ENCODE results near the gene A3GALT2. TPM values are rescaled to one million over a fixed set of nuclear protein-coding genes. Genes with fewer than 3 reads are reported as not detected.

The A3GALT2 gene
- polyA plus RNA-seq, 2 of the 4 experiments (the other 2 are of a cell fraction) = not detected

DNA sequence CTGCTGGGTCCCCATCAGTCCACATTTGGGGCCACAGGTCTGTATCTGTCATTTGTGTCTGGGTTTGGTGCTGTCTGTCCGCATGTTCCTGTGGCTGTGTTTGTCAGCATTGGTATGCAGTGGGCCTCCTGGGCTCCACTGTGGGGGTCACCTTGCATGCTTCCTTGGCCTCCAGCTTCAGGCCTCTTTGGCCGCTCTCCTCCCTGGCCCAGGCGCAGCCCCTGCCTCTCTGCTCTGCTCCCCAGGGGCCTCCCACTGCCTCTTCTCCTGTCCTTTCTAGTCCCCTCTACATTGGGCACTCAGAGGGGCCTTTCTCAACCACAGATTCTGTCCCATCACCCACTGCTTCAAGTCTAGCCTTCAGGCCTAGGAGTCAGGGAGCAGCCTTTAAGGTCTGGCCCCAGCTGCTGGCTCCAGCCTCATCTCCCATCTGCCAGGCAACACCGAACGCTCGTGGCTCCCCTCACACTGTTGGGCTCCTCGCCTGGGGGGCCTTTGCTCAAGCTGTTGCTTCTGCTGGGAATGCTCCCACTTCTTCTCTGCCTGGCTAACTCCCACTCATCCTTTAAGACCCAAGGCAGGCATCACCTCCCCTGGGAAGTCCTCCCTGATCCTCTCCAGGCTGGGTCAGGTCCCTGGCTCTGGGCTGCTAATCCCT, 50.0 kb downstream of the A3GALT2 start:
- POLR2A ChIA-PET = no interaction called here
- no peak for FAIRE-seq
- Histone ChIP-seq H3K9me3 (no peaks in the 10 kb centered on the region), H3K4me3 (no peak overlapping the region), H3K27ac (no peak overlapping the region), H3K4me1 (no peaks in the 10 kb centered on the region), H3K4me2 (no peak overlapping the region)
- WGBS (ENCODE audit: missing lambda C conversion rate) = 89% methylated on average over 7 of the region's 7 CpGs
- TF ChIP-seq ZNF302 (CRISPR knock-in tag; IDR thresholded peaks at IDR 0.05) (no peak), MYC (IDR thresholded peaks at IDR 0.05; ENCODE audit: borderline replicate concordance, low read length) (no peak), MAZ (IDR thresholded peaks at IDR 0.05; ENCODE audit: borderline replicate concordance, low read depth, low read length) (no peak), CHD4 (IDR thresholded peaks at IDR 0.05; ENCODE audit: borderline replicate concordance) (no peak), FOSL2 (IDR thresholded peaks at IDR 0.05) (no peak), FOSL2 (CRISPR knock-in tag; IDR thresholded peaks at IDR 0.05) (no peak), NPAS2 (CRISPR knock-in tag; IDR thresholded peaks at IDR 0.05; ENCODE audit: borderline replicate concordance) (no peak), HOXB5 (CRISPR knock-in tag; IDR thresholded peaks at IDR 0.05) (no peak), EHMT2 (IDR thresholded peaks at IDR 0.05; ENCODE audit: low read depth) (no peak), RARB (CRISPR knock-in tag; IDR thresholded peaks at IDR 0.05) (no peak), ZSCAN20 (CRISPR knock-in tag; IDR thresholded peaks at IDR 0.05) (no peak), RCOR1 (IDR thresholded peaks at IDR 0.05; ENCODE audit: low read depth, low read length) (no peak), EHF (CRISPR knock-in tag; IDR thresholded peaks at IDR 0.05) (no peak)
- TF ChIP-seq, protein P1, sequence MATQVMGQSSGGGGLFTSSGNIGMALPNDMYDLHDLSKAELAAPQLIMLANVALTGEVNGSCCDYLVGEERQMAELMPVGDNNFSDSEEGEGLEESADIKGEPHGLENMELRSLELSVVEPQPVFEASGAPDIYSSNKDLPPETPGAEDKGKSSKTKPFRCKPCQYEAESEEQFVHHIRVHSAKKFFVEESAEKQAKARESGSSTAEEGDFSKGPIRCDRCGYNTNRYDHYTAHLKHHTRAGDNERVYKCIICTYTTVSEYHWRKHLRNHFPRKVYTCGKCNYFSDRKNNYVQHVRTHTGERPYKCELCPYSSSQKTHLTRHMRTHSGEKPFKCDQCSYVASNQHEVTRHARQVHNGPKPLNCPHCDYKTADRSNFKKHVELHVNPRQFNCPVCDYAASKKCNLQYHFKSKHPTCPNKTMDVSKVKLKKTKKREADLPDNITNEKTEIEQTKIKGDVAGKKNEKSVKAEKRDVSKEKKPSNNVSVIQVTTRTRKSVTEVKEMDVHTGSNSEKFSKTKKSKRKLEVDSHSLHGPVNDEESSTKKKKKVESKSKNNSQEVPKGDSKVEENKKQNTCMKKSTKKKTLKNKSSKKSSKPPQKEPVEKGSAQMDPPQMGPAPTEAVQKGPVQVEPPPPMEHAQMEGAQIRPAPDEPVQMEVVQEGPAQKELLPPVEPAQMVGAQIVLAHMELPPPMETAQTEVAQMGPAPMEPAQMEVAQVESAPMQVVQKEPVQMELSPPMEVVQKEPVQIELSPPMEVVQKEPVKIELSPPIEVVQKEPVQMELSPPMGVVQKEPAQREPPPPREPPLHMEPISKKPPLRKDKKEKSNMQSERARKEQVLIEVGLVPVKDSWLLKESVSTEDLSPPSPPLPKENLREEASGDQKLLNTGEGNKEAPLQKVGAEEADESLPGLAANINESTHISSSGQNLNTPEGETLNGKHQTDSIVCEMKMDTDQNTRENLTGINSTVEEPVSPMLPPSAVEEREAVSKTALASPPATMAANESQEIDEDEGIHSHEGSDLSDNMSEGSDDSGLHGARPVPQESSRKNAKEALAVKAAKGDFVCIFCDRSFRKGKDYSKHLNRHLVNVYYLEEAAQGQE (IDR thresholded peaks at IDR 0.05) = no peak
- TF ChIP-seq, protein P2, sequence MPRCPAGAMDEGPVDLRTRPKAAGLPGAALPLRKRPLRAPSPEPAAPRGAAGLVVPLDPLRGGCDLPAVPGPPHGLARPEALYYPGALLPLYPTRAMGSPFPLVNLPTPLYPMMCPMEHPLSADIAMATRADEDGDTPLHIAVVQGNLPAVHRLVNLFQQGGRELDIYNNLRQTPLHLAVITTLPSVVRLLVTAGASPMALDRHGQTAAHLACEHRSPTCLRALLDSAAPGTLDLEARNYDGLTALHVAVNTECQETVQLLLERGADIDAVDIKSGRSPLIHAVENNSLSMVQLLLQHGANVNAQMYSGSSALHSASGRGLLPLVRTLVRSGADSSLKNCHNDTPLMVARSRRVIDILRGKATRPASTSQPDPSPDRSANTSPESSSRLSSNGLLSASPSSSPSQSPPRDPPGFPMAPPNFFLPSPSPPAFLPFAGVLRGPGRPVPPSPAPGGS (IDR thresholded peaks at IDR 0.05) = no peak
- ATAC-seq = no peak
- DNase-seq (ENCODE audit: low read depth in 1 of 2, low spot score in 1 of 2) = no peak
- CTCF ChIA-PET = interaction anchor here (2.3 kb wide), 1 partner anchor 25 kb away, joined by 8 read pairs; no protein-coding TSS in a partner anchor

DNA sequence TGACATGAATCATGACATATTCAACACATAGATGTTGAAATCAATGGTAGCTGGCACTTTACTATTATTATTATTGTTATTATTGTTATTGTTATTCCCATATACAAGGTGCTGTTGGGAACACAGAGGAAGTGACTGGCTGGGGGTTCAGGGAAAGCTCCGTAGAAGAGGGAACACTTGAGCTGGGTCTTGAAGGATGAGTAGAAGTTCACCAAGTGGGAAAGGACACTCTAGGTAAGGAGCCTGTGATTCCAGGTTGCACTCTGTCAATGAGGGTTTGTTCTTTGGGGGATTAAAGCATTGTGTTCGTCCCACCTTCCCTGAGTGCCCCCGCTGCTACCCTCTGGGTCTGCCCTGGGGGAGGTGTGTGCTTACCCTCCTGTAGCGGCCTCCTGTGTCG, 50.5 kb downstream of the A3GALT2 start:
- POLR2A ChIA-PET = no interaction called here
- CTCF ChIA-PET = interaction anchor here (2.3 kb wide), 1 partner anchor 25 kb away, joined by 8 read pairs; no protein-coding TSS in a partner anchor
- 91% methylated on average over 3 of the region's 5 CpGs for WGBS (ENCODE audit: missing lambda C conversion rate)
- no peaks in the 10 kb centered on the region for H3K9me3 ChIP-seq
- DNase-seq (ENCODE audit: low read depth in 1 of 2, low spot score in 1 of 2) (no peak), ATAC-seq (no peak), FAIRE-seq (no peak)
- TF ChIP-seq, protein P2 (IDR thresholded peaks at IDR 0.05) = no peak
- TF ChIP-seq POLR2AphosphoS2 (conservative IDR thresholded peaks at IDR 0.05; ENCODE audit: low read length) (no peak), CBX8 (IDR thresholded peaks at IDR 0.05) (no peak), FOSB (CRISPR knock-in tag; IDR thresholded peaks at IDR 0.05) (no peak), ZNF302 (CRISPR knock-in tag; IDR thresholded peaks at IDR 0.05) (no peak)
- H3K4me2 ChIP-seq = no peak overlapping the region
- no peaks in the 10 kb centered on the region for H3K4me1 ChIP-seq
- no peak overlapping the region for H3K4me3 ChIP-seq
- no peak overlapping the region for H3K27ac ChIP-seq

Measured in A549 (cell line).